Adrenal gland (tissue), 12 donors: Measurements from ENCODE around the gene VPS35L. TPM values are rescaled to one million over a fixed set of nuclear protein-coding genes. Genes with fewer than 3 reads are reported as not detected.

Experiments used
- DNase-seq, 7 donors: peaks; one replicate each; pipeline ENCODE4 v3.0.0-alpha.2; 2019 to 2020
- H3K27ac ChIP-seq, 5 donors: fragments of 200-600 bp; sonication (generic) in 4 of 5; 1 replicate in 3 of 5; 2 replicates in 2 of 5; pipeline versions ENCODE4 v1.5.1 to v1.8.0; 2016 to 2020; ENCODE audit warnings: mild to moderate bottlenecking in 1 of 5
- H3K27me3 ChIP-seq: fragments of 200-600 bp; 2 replicates; pipeline ENCODE4 v1.8.0; 2021
- H3K36me3 ChIP-seq, 2 donors: fragments of 200-600 bp; replicated peaks in 1 of 2; 1 replicate in 1 of 2; 2 replicates in 1 of 2; pipeline versions ENCODE4 v1.5.1 to v1.8.0; 2018 to 2022
- H3K4me1 ChIP-seq, 2 donors: fragments of 200-600 bp; replicated peaks in 1 of 2; 1 replicate in 1 of 2; 2 replicates in 1 of 2; pipeline versions ENCODE4 v1.5.1 to v1.8.0; 2018 to 2021
- H3K4me3 ChIP-seq, 4 donors: fragments of 200-600 bp; sonication (generic) in 3 of 4; one replicate each; pipeline ENCODE4 v1.5.1; 2016 to 2018
- H3K9me3 ChIP-seq, 3 donors: fragments of 200-600 bp; sonication (generic) in 1 of 3; replicated peaks in 1 of 3; 1 replicate in 2 of 3; 2 replicates in 1 of 3; pipeline versions ENCODE4 v1.5.1 to v1.8.0; 2016 to 2021
- POLR2A ChIP-seq, 2 donors: fragments of 450-650 bp; IDR thresholded peaks; one replicate each; pipeline ENCODE4 v1.6.1; 2017; ENCODE audit warnings: antibody characterized with exemption in 2 of 2, mild to moderate bottlenecking in 2 of 2, moderate library complexity in 1 of 2
- WGBS, 4 donors: extraction: QIAGEN DNeasy Blood & Tissue Kit in 2 of 4; methylation state at CpG; one replicate each; pipeline versions ENCODE4 v1.1.5 to v1.1.7; 2013 to 2017; 5-methylcytosine and 5-hydroxymethylcytosine counted together
- intact Hi-C, 2 donors: fragments of 100-400 bp; cut with DNase I; formaldehyde crosslinking; loops; one replicate each; pipeline versions ENCODE4 v1.14.1 to v1.15.0; 2022 to 2023
- polyA plus RNA-seq, 3 donors: library from polyadenylated mRNA; stranded (reverse); fragments of 200-250 nt in 2 of 3; fragments of 350-450 nt in 1 of 3; fragmentation: Illumina TruSeq in 1 of 3; extraction: RNeasy Lipid Tissue Mini Kit (QIAGEN cat#74804) in 1 of 3; gene quantifications; one replicate each; pipeline ENCODE4 v1.2.3, GENCODE V29; 2013 to 2014
- total RNA-seq, 9 donors: library from RNA; depleted of rRNA in 4 of 9; stranded (reverse); fragments of >200 nt in 4 of 9; fragments of 120-200 nt in 1 of 9; fragmentation: NEBNext Ultra II Directional in 1 of 9; extraction: Animal tissue kit (Norgen Biotek cat#: 25700) in 1 of 9; gene quantifications; one replicate each; pipeline versions ENCODE4 v1.1.0 to v1.2.4, GENCODE V29; 2013 to 2023
- TF ChIP-seq, protein P1 (sequence below), 6 experiments: fragments of 450-650 bp in 4 of 6; fragments of 200-600 bp in 2 of 6; sonication (generic) in 1 of 6; IDR thresholded peaks; 1 replicate in 5 of 6; 2 replicates in 1 of 6; pipeline versions ENCODE4 v1.5.1 to v1.8.0; 2016 to 2021; ENCODE audit warnings: antibody characterized with exemption in 6 of 6, mild to moderate bottlenecking in 2 of 6, moderate library complexity in 1 of 6
- donor health status: healthy with polysubstance abuse.
- donor health status: Bipolar disorder and iron deficiency.
- donor health status: DM: yes; HTN: yes; CAD: no.
- donor health status: DM: no; HTN: no; CAD: no.
- donor health status: DM: no; HTN: no; CAD: no.
- donor health status: DM: yes; HTN: yes; CAD: no.

Gene VPS35L
- total and polyA plus RNA-seq, 12 donors, result 38.3 to 96.7 (median 66.9) TPM

DNA sequence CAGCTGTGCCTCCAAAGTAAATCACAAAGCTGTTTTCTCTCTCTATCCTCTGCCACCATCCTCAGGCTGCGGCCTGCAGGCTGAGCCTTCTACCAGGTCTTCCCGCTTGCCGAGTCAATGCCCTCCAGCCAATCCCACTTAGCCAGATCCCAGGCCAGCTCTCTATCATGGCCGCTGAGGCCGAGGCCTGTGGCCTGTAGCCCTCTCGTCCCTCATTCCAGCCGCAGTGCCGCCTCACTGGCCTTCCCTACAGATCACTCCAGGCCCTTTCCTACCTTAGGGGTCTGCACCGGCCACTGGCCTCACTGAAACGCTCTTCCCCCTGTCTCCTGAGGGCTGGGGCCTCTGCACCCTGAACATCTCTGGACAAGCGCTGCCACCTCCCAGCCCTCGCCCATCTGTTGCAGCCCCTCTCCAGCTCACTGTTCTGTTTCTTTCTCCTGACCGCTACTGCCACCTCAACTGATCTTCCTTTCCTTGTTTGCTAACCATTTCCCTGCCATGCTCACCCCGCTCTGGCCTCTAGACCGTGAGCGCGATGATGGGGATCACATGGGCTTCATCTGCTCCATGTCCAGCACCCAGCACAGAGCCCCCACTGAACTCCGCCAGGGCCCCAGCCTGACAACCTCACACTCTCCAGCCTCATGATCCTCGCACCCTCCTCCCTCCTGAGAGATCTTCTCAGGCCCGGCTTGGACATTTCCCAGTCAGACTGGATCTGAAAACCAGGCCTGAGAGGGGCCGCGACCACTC is 154.1 kb downstream of the VPS35L start:
- Histone ChIP-seq H3K4me1 (peaks cover 2% of the 10 kb centered on the region in 2 donors), H3K9me3 (no peaks in the 10 kb centered on the region), H3K36me3 (peaks cover 0 to 18% of the 10 kb centered on the region in 2 donors), H3K27ac (no peak overlapping the region), H3K27me3 (no peaks in the 10 kb centered on the region), H3K4me3 (no peak overlapping the region)
- intact Hi-C loops, result no loop called here
- 95 to 97% (median 96%) methylated on average over 21 to 22 of the region's 22 CpGs for WGBS, 4 donors
- TF ChIP-seq, protein P1, sequence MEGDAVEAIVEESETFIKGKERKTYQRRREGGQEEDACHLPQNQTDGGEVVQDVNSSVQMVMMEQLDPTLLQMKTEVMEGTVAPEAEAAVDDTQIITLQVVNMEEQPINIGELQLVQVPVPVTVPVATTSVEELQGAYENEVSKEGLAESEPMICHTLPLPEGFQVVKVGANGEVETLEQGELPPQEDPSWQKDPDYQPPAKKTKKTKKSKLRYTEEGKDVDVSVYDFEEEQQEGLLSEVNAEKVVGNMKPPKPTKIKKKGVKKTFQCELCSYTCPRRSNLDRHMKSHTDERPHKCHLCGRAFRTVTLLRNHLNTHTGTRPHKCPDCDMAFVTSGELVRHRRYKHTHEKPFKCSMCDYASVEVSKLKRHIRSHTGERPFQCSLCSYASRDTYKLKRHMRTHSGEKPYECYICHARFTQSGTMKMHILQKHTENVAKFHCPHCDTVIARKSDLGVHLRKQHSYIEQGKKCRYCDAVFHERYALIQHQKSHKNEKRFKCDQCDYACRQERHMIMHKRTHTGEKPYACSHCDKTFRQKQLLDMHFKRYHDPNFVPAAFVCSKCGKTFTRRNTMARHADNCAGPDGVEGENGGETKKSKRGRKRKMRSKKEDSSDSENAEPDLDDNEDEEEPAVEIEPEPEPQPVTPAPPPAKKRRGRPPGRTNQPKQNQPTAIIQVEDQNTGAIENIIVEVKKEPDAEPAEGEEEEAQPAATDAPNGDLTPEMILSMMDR (IDR thresholded peaks at IDR 0.05), result no peak
- no peak for TF ChIP-seq POLR2A (IDR thresholded peaks at IDR 0.05)
- no peak for DNase-seq

DNA sequence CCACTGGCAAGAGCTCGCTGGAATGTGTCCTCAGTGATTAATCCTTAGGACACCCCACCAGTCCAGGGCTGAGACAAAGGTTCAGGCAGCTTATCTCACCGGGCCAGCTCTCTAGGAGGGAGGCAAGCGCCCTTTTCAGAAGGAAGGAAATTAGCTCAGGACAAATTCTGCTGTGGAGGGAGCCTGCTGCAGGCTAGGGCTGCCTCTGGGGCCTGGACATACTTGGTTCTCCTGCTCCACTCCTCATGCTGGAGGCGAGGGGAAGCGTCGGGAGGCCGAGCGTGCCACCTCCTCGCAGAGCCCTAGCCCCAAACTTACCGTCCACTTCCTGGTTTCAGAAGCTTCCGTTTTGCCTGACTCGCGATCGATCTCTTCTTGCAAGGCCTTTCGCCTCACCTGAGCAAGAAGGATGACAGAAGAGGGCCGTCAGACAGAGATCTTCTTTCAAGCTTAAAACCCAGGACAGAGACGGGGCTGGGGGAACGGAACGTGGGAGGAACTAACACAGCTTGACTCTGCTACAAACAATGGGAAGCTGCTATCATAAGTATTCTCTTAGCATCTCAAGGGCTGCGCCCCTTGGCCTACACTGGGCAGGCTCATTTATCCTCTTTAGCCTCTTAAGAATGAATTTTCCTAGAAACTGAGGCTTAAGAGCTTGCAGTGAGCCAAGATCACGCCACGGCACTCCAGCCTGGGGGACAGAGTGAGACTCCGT is 154.8 kb downstream of the VPS35L start:
- Histone ChIP-seq H3K27ac (no peak overlapping the region), H3K4me3 (no peak overlapping the region), H3K9me3 (no peaks in the 10 kb centered on the region), H3K36me3 (peaks cover 0 to 13% of the 10 kb centered on the region in 2 donors), H3K27me3 (no peaks in the 10 kb centered on the region), H3K4me1 (no peaks in the 10 kb centered on the region)
- intact Hi-C loops, result no loop called here
- no peak for DNase-seq
- 84 to 90% (median 87%) methylated on average over 23 of the region's 23 CpGs for WGBS, 4 donors
- TF ChIP-seq, protein P1 (IDR thresholded peaks at IDR 0.05), result no peak
- TF ChIP-seq POLR2A (IDR thresholded peaks at IDR 0.05), result no peak

DNA sequence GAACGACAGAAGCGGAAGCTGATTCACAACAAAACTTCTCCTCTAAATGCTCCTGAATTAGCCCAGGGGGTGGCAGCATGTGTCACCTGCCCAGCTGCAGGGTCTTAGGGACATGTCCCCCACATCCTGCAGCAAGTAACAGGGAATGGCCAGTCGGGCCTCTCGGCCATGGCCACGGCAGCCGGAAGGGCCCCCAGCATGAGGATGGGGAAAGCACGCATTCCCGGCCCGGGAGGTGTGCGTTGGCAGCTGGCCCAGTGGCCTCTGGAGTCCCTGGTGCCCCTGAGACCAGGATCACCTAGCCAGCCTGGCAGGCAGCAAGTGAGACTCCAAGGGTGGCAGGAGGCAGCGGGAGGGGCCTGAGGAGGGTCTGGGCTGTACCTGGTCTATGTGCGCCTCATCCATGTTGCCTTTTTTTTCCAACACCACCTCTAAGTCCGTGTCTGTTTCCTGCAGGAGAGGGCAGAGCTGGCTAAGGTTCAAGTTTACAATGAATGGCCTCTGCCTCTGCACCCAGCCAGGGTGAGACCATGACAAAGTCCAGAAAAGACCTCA is 155.6 kb downstream of the VPS35L start:
- DNase-seq, result no peak
- intact Hi-C loops, result no loop called here
- no peaks in the 10 kb centered on the region for H3K9me3 ChIP-seq
- 73 to 88% (median 81%) methylated on average over 11 to 13 of the region's 13 CpGs for WGBS, 4 donors
- no peak overlapping the region for H3K27ac ChIP-seq
- H3K4me3 ChIP-seq, result no peak overlapping the region
- no peaks in the 10 kb centered on the region for H3K4me1 ChIP-seq
- TF ChIP-seq POLR2A (IDR thresholded peaks at IDR 0.05), result no peak
- TF ChIP-seq, protein P1 (IDR thresholded peaks at IDR 0.05), result no peak
- H3K36me3 ChIP-seq, result peaks cover 0 to 10% of the 10 kb centered on the region in 2 donors
- H3K27me3 ChIP-seq, result no peaks in the 10 kb centered on the region

DNA sequence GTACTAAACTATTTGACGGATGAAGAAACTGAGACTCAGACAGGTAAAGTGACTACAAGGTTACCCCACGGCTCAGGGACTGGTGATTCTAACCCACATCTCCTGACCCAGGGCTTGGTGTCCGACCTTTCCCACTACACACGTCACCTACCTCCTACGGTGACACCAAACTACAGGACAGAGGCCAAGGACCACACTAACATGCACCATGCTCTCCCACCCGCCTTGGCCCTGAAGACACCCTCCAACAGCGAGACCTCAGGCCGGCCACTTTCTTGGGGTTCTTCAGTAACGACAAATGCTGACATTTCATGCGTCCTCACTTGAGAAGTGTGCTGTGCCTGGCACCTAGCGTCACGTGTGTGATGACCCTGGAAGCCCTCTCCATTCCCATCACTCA is 156.1 kb downstream of the VPS35L start:
- intact Hi-C loops, result no loop called here
- Histone ChIP-seq H3K4me3 (no peak overlapping the region), H3K27ac (no peak overlapping the region), H3K9me3 (no peaks in the 10 kb centered on the region), H3K27me3 (no peaks in the 10 kb centered on the region), H3K36me3 (peaks cover 0 to 10% of the 10 kb centered on the region in 2 donors), H3K4me1 (peaks cover 0 to 3% of the 10 kb centered on the region in 2 donors)
- TF ChIP-seq, protein P1 (IDR thresholded peaks at IDR 0.05), result no peak
- TF ChIP-seq POLR2A (IDR thresholded peaks at IDR 0.05), result no peak
- DNase-seq, result no peak
- WGBS, 4 donors, result 93 to 98% (median 96%) methylated on average over 8 to 12 of the region's 12 CpGs
